Upper lobe of left lung (tissue), 6 donors: ENCODE results near the gene LENG1. TPM values are rescaled to one million over a fixed set of nuclear protein-coding genes. Genes with fewer than 3 reads are reported as not detected.
"Not testable (repeated sequence)": the region's sequence is repeated elsewhere in the genome, so short reads cannot be mapped to it uniquely, and the experiment has no call there.

Experiments
- ATAC-seq, 2 donors: fragments of 200-7000 bp; cut with Tn5 transposase; one replicate each; pipeline ENCODE4 v1.9.1; 2022; ENCODE audit warnings: mild to moderate bottlenecking in 2 of 2, moderate library complexity in 2 of 2; ENCODE audit not compliant: low FRiP score in 2 of 2
- DNase-seq, 2 donors: peaks; one replicate each; pipeline ENCODE4 v3.0.0-alpha.2; 2019 to 2020
- H3K27ac ChIP-seq, 4 donors: fragments of 200-600 bp; sonication (generic); one replicate each; pipeline ENCODE4 v1.5.1; 2016 to 2019
- H3K27me3 ChIP-seq, 4 donors: fragments of 200-600 bp; sonication (generic); one replicate each; pipeline ENCODE4 v1.5.1; 2017 to 2019
- H3K36me3 ChIP-seq, 4 donors: fragments of 200-600 bp; sonication (generic); one replicate each; pipeline ENCODE4 v1.5.1; 2016 to 2019
- H3K4me1 ChIP-seq, 4 donors: fragments of 200-600 bp; sonication (generic); one replicate each; pipeline ENCODE4 v1.5.1; 2018 to 2019
- H3K4me3 ChIP-seq, 4 donors: fragments of 200-600 bp; sonication (generic); one replicate each; pipeline ENCODE4 v1.5.1; 2017 to 2019; ENCODE audit warnings: mild to moderate bottlenecking in 2 of 4, moderate library complexity in 1 of 4
- H3K9me3 ChIP-seq, 4 donors: fragments of 200-600 bp; sonication (generic); one replicate each; pipeline ENCODE4 v1.5.1; 2018 to 2019
- CTCF ChIP-seq, 6 experiments: fragments of 450-650 bp in 4 of 6; fragments of 200-600 bp in 2 of 6; sonication (generic) in 2 of 6; IDR thresholded peaks; one replicate each; pipeline ENCODE4 v1.5.1; 2016 to 2019; ENCODE audit warnings: antibody characterized with exemption in 6 of 6
- EP300 ChIP-seq, 4 donors: sonication (generic); formaldehyde crosslinking; IDR thresholded peaks; one replicate each; pipeline ENCODE4 v1.5.1; 2017; ENCODE audit warnings: antibody characterized with exemption in 4 of 4, control low read depth in 2 of 4
- POLR2A ChIP-seq, 4 donors: fragments of 450-650 bp; IDR thresholded peaks; one replicate each; pipeline ENCODE4 v1.5.1; 2016 to 2017; ENCODE audit warnings: antibody characterized with exemption in 4 of 4, mild to moderate bottlenecking in 2 of 4
- POLR2AphosphoS5 ChIP-seq, 2 donors: sonication (generic); formaldehyde crosslinking; IDR thresholded peaks; one replicate each; pipeline ENCODE4 v1.5.1; 2017; ENCODE audit warnings: antibody characterized with exemption in 2 of 2
- WGBS, 2 donors: methylation state at CpG; one replicate each; pipeline ENCODE4 v1.1.5; 2017 to 2018; 5-methylcytosine and 5-hydroxymethylcytosine counted together
- total RNA-seq, 6 donors: library from RNA; depleted of rRNA in 4 of 6; stranded (reverse); fragments of >200 nt in 4 of 6; gene quantifications; one replicate each; pipeline versions ENCODE4 v1.1.0 to v1.2.1, GENCODE V29; 2016 to 2021
- donor health status: DM: no; HTN: no; CAD: no; lungs with moderate emphysema.
- donor health status: DM: no; HTN: yes; CAD: no; lungs with severe emphysema.

The LENG1 gene
- total RNA-seq, 6 donors from 2014 or later = 8.5 to 16.8 (median 9.4) TPM

- Histone ChIP-seq H3K27ac (peak within 1 kb of the TSS; percentile 16 to 80 (median 65)), H3K4me1 (peaks cover 0 to 19% (median 8%) of the 10 kb centered on the region in 4 donors), H3K9me3 (no peaks in the 10 kb centered on the region), H3K4me3 (peak within 1 kb of the TSS in 3 of 4 donors; percentile 39 to 50 (median 47)), H3K36me3 (peaks cover 0 to 11% (median 2%) of the 10 kb centered on the region in 4 donors), H3K27me3 (no peaks in the 10 kb centered on the region)
- DNase-seq = peak in 1 of 2 donors; percentile 90
- WGBS, 2 donors = 11 to 14% methylated on average over 3 to 11 of the region's 13 CpGs
- peak; percentile 62 to 94 for ATAC-seq
- TF ChIP-seq EP300 (IDR thresholded peaks at IDR 0.05) = no peak
- peak in 2 of 4 donors; percentile 27 to 63 for TF ChIP-seq POLR2A (IDR thresholded peaks at IDR 0.05)
- TF ChIP-seq POLR2AphosphoS5 (IDR thresholded peaks at IDR 0.05) = peak in 1 of 2 donors; percentile 55
- peak in 3 of 6 experiments; percentile 51 to 78 (median 69) for TF ChIP-seq CTCF (IDR thresholded peaks at IDR 0.05)
These were observed 13.2 kb upstream of the LENG1 start, which contains the start of gene TMC4 for GRCh38 chr19:54172471-54173358. TSS of gene TMC4 (minus strand) at chr19:54173160. CDS start at chr19:54173117, 43 bp downstream.

- 67 to 69% methylated on average over 11 to 13 of the region's 23 CpGs for WGBS, 2 donors
These were observed 12.4 kb upstream of the LENG1 start for GRCh38 chr19:54171736-54172431.

GRCh38 chr19:54169149-54169740, 9.7 kb upstream of the LENG1 start:
- WGBS, 2 donors = 86 to 89% methylated on average over 21 of the region's 21 CpGs
- DNase-seq (no peak), ATAC-seq (no peak)
- TF ChIP-seq EP300 (IDR thresholded peaks at IDR 0.05) = no peak
- TF ChIP-seq POLR2A (IDR thresholded peaks at IDR 0.05) = no peak
- no peak for TF ChIP-seq POLR2AphosphoS5 (IDR thresholded peaks at IDR 0.05)
- TF ChIP-seq CTCF (IDR thresholded peaks at IDR 0.05) = no peak
- no peaks in the 10 kb centered on the region for H3K36me3 ChIP-seq
- peaks cover 5 to 24% (median 13%) of the 10 kb centered on the region in 4 donors for H3K4me1 ChIP-seq
- no peak overlapping the region for H3K4me3 ChIP-seq
- H3K27ac ChIP-seq = no peak overlapping the region
- no peaks in the 10 kb centered on the region for H3K27me3 ChIP-seq
- H3K9me3 ChIP-seq = no peaks in the 10 kb centered on the region

More at GRCh38 chr19:54171736-54172431, 12.4 kb upstream of the LENG1 start:
- not testable (repeated sequence) for DNase-seq, H3K9me3 ChIP-seq, ATAC-seq, H3K27me3 ChIP-seq
- Histone ChIP-seq H3K27ac (peak overlapping the region in 2 of 4 donors; percentile 53 to 77), H3K36me3 (peaks cover 0 to 11% (median 2%) of the 10 kb centered on the region in 4 donors), H3K4me3 (peak overlapping the region in 3 of 4 donors; percentile 39 to 50 (median 47)), H3K4me1 (peaks cover 0 to 19% (median 8%) of the 10 kb centered on the region in 4 donors)

GRCh38 chr19:54168174-54168917, 8.8 kb upstream of the LENG1 start:
- 31 to 35% methylated on average over 21 to 24 of the region's 25 CpGs for WGBS, 2 donors
- Histone ChIP-seq H3K27me3 (no peaks in the 10 kb centered on the region), H3K4me3 (no peak overlapping the region), H3K9me3 (no peaks in the 10 kb centered on the region), H3K27ac (no peak overlapping the region), H3K36me3 (no peaks in the 10 kb centered on the region), H3K4me1 (peaks cover 9 to 24% (median 14%) of the 10 kb centered on the region in 4 donors)
- TF ChIP-seq POLR2A (IDR thresholded peaks at IDR 0.05) (no peak), POLR2AphosphoS5 (IDR thresholded peaks at IDR 0.05) (no peak), CTCF (IDR thresholded peaks at IDR 0.05) (peak; percentile 74 to 90 (median 86)), EP300 (IDR thresholded peaks at IDR 0.05) (no peak)
- ATAC-seq = peak; percentile 89 to 95
- DNase-seq = peak; percentile 91 to 98
